Smooth muscle cell of the coronary artery (primary cell): ENCODE results near the gene KCNE3. TPM values are rescaled to one million over a fixed set of nuclear protein-coding genes. Genes with fewer than 3 reads are reported as not detected.

Experiments used
- total RNA-seq: library from RNA; depleted of rRNA; stranded (reverse); fragments of >200 nt; gene quantifications from 2 replicates; pipeline ENCODE4 v1.2.3, GENCODE V29; 2014; ENCODE audit warnings: low replicate concordance

KCNE3 gene, protein sequence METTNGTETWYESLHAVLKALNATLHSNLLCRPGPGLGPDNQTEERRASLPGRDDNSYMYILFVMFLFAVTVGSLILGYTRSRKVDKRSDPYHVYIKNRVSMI
- total RNA-seq = 0.15 and 16.1 TPM in 2 replicates

DNA sequence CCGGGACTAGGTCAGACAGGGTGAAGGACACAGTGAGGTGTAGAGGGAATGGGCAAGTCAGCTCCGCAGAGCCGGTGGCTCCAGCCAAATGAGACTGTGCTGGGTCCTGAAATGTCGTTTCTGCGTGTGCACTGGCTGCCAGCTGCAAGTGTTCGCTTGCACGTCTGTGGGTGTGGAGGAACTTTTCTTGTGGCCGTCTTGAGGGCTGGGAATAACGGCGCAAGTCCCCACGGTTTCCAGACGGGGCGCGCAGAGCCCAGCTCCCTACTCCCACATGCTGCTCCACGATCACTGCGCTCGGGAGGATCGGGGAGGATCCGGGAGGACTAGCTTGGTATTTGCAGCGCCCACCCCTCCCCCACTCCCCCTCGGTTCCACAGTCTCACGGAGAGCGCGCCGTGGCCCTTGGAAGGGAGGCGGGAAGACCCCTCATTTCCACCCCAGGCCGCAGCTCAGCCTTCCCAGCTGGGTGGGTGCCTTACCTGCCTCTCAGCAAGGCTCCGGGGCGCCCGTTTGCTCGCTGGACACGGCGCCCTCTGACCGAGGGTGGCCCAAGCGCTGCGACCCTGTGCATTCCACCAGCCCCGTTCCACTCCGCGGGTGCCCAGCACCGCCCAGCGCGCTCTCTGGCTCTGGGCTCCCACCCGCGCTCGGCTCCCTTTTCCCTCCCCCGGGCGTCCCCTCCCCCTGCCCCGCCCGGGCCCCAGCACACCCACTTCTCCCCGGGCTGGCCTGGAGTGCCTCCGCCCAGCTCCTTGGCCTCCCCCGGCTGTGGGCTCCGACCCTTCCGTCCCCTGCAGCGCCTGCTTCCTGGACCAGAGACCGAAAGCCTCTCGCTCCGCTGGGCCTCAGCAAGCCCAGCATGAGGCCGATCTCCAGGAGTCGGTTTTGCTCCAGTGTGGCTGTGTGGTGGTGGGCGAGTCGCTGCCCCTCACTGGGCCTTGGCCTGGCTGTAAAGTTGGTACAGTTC is at the start of gene KCNE3:
Gene KCNE3 (minus strand): TSS at position 634 of the 970 bp plus-strand sequence. CDS start 9,986 bp downstream, outside the sequence.

DNA sequence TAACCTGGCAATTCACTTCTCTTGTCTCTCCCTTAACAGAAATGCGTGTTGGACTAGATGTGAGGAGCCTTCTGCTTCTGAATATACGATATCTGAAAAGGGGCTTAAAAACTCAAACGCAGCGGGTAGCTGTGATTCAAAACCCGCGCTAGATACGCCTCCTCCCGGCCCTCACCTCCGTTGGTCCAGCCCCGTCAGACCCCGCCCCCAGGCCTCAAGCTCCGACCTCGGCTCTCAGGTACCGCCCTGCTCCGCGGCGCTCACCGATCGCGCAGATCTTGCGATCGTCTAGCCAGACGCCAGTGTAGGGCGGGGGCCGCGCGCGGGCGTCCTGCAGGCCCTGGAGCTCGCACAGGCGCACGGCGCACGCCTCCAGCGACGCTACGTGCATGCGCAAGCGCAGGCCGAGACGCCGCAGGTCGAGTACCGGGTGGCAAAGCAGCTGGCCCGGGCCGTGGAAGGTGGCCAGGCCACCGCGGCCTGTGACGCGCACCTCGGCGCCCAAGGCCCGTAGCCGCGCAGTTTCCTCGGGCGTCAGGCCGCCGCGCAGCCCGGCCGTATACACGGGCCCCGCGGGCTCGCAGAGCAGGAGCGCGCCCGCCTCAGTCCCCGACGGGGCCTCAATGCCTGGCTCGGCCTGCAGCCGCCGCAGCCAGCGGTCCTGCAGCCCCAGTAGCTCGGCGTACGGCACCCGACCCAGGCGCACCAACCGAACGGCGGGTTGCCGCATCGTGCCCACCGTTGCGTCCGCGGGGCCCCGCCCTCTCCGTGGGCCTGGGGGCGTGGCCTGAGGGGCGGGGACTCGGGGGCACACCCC is 25.8 kb upstream of the KCNE3 start, which contains the start of gene LIPT2:
Gene LIPT2 (minus strand): TSS at position 751 of the 817 bp plus-strand sequence. CDS start 21 bp downstream, at position 730.

Other genes starting within 250 kb of the KCNE3 start
- 6.1 and 19.2 TPM in 2 replicates for gene P4HA3, start 155.9 kb downstream of the KCNE3 start, total RNA-seq
- gene PGM2L1, start 69.1 kb downstream of the KCNE3 start, total RNA-seq = 1.3 and 11.4 TPM in 2 replicates
- 2.2 and 3.9 TPM in 2 replicates for gene LIPT2, start 26.2 kb upstream of the KCNE3 start, total RNA-seq
- 5.1 and 7.0 TPM in 2 replicates for gene POLD3, start 125.0 kb upstream of the KCNE3 start, total RNA-seq